Trophoblast cell (in vitro differentiated cells and primary cell): ENCODE results near the gene TM7SF2.
A peak's percentile ranks its signal among the peaks of the same experiment; 100 is the strongest.

Experiments
- DNase-seq, 2 donors: peaks; one replicate each; pipeline ENCODE4 v3.0.0-alpha.2; 2016
- H2AFZ ChIP-seq: 2 replicates; pipeline ENCODE4 v1.6.1; 2013; ENCODE audit warnings: low read length, moderate library complexity, mild to moderate bottlenecking; ENCODE audit not compliant: insufficient read depth, poor library complexity
- H2AK5ac ChIP-seq: 2 replicates; pipeline ENCODE4 v1.6.1; 2013; ENCODE audit warnings: mild to moderate bottlenecking, low read length
- H2BK120ac ChIP-seq: 2 replicates; pipeline ENCODE4 v1.6.1; 2013; ENCODE audit warnings: low read length, mild to moderate bottlenecking, moderate library complexity; ENCODE audit not compliant: insufficient read depth, poor library complexity
- H2BK12ac ChIP-seq: 2 replicates; pipeline ENCODE4 v1.6.1; 2013; ENCODE audit warnings: mild to moderate bottlenecking, low read length, moderate library complexity
- H2BK5ac ChIP-seq: 2 replicates; pipeline ENCODE4 v1.6.1; 2013; ENCODE audit warnings: low read length, low read depth, moderate library complexity, mild to moderate bottlenecking; ENCODE audit not compliant: poor library complexity
- H3K14ac ChIP-seq: 2 replicates; pipeline ENCODE4 v1.6.1; 2013; ENCODE audit warnings: mild to moderate bottlenecking, low read length
- H3K18ac ChIP-seq: 2 replicates; pipeline ENCODE4 v1.6.1; 2013; ENCODE audit warnings: mild to moderate bottlenecking, low read length
- H3K23ac ChIP-seq: 2 replicates; pipeline ENCODE4 v1.6.1; 2013; ENCODE audit warnings: low read length
- H3K27ac ChIP-seq: 2 replicates; pipeline ENCODE4 v1.5.1; 2013; ENCODE audit warnings: low read depth, mild to moderate bottlenecking, inconsistent platforms, low read length, moderate library complexity
- H3K27me3 ChIP-seq: 2 replicates; pipeline ENCODE4 v1.6.1; 2013; ENCODE audit warnings: inconsistent platforms, mild to moderate bottlenecking, low read length, moderate library complexity; ENCODE audit not compliant: insufficient read depth
- H3K36me3 ChIP-seq, 2 experiments: 1 replicate in 1 of 2; 2 replicates in 1 of 2; pipeline ENCODE4 v1.6.1; 2013; ENCODE audit warnings: low read length in 2 of 2, mild to moderate bottlenecking in 2 of 2, moderate library complexity in 1 of 2; ENCODE audit not compliant: insufficient read depth in 2 of 2, control insufficient read depth in 1 of 2
- H3K4ac ChIP-seq: 2 replicates; pipeline ENCODE4 v1.6.1; 2013; ENCODE audit warnings: low read depth, mild to moderate bottlenecking, low read length, moderate library complexity
- H3K4me1 ChIP-seq, 2 experiments: 1 replicate in 1 of 2; 2 replicates in 1 of 2; pipeline ENCODE4 v1.6.1; 2013; ENCODE audit warnings: low read length in 2 of 2, mild to moderate bottlenecking in 2 of 2, moderate library complexity in 1 of 2; ENCODE audit not compliant: insufficient read depth in 2 of 2, control insufficient read depth in 1 of 2
- H3K4me2 ChIP-seq: 2 replicates; pipeline ENCODE4 v1.6.1; 2013; ENCODE audit warnings: inconsistent platforms, mild to moderate bottlenecking, low read length, moderate library complexity
- H3K4me3 ChIP-seq: 2 replicates; pipeline ENCODE4 v1.5.1; 2013; ENCODE audit warnings: mild to moderate bottlenecking, low read depth, low read length, inconsistent platforms
- H3K79me1 ChIP-seq: one replicate; pipeline ENCODE4 v1.6.1; 2013; ENCODE audit warnings: low read length
- H3K79me2 ChIP-seq: 2 replicates; pipeline ENCODE4 v1.6.1; 2013; ENCODE audit warnings: low read length, mild to moderate bottlenecking; ENCODE audit not compliant: control insufficient read depth, insufficient read depth, poor library complexity
- H3K9ac ChIP-seq: 2 replicates; pipeline ENCODE4 v1.6.1; 2013; ENCODE audit warnings: mild to moderate bottlenecking, low read length
- H3K9me3 ChIP-seq: 2 replicates; pipeline ENCODE4 v1.6.1; 2013; ENCODE audit warnings: low read depth, mild to moderate bottlenecking, control low read depth, inconsistent platforms, low read length; ENCODE audit not compliant: insufficient read depth
- H4K12ac ChIP-seq: 2 replicates; pipeline ENCODE4 v1.6.1; 2013; ENCODE audit warnings: low read depth, mild to moderate bottlenecking, low read length, moderate library complexity
- H4K8ac ChIP-seq: 2 replicates; pipeline ENCODE4 v1.6.1; 2013; ENCODE audit warnings: low read depth, mild to moderate bottlenecking, low read length, moderate library complexity
- H4K91ac ChIP-seq: one replicate; pipeline ENCODE4 v1.6.1; 2013; ENCODE audit warnings: low read depth, mild to moderate bottlenecking, low read length, moderate library complexity
- WGBS: extraction: QIAGEN DNeasy Blood & Tissue Kit; methylation state at CpG from one replicate; pipeline ENCODE4 v1.1.7; 2013; ENCODE audit warnings: missing lambda C conversion rate; ENCODE audit not compliant: insufficient read length, insufficient coverage; ENCODE audit errors: extremely low coverage; 5-methylcytosine and 5-hydroxymethylcytosine counted together

The TM7SF2 gene

DNA sequence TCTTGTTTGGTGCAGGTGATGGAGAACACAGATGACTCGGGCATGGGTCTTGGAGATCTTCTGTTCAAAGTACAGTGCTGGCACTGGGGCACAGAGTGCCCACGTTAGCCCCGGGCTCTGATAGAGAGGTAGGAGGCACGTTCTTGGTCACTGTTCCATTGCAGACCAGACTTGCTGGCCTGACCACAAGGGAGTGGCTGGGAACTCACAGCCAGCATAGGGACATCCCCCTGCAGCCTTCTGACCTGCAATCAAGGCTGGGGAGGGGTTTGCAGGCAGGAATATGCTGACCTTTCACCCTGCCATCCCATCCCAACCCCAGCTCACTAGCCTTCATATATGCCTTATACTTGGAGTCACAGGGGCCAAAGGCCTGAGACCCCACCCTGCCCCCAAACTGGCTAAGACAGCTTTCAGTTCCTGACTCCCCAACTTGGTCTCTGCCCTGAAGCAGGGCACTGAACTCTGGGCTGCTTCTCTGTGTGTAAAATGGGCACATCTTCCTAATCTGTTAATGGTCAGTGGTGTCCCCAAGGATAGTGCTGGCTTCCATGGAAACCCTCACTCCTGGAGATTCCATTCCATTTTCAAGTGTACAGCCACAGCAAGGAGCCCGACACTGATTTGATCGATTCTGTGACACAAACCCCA is 15.1 kb downstream of the TM7SF2 start:
- H3K4me1 ChIP-seq, result peaks cover 0 to 2% of the 10 kb centered on the region in 2 experiments
- no peak overlapping the region for H3K4me3 ChIP-seq
- no peak overlapping the region for H2AFZ ChIP-seq
- no peak overlapping the region for H3K9ac ChIP-seq
- H2BK120ac ChIP-seq, result no peak overlapping the region
- WGBS, result no CpG with 5 or more reads among the region's 6 CpGs
- H3K18ac ChIP-seq, result no peak overlapping the region
- no peak overlapping the region for H4K8ac ChIP-seq
- H3K27me3 ChIP-seq, result no peaks in the 10 kb centered on the region
- H3K14ac ChIP-seq, result no peak overlapping the region
- DNase-seq, result no peak
- H3K36me3 ChIP-seq, result peaks cover 68 to 73% of the 10 kb centered on the region in 2 experiments
- no peak overlapping the region for H3K4ac ChIP-seq
- H3K9me3 ChIP-seq, result no peaks in the 10 kb centered on the region
- H3K4me2 ChIP-seq, result no peak overlapping the region
- H3K79me1 ChIP-seq, result peaks cover 5% of the 10 kb centered on the region
- no peak overlapping the region for H2BK12ac ChIP-seq
- H3K27ac ChIP-seq, result no peak overlapping the region
- H2AK5ac ChIP-seq, result no peak overlapping the region
- peak overlapping the region; percentile 3 for H4K12ac ChIP-seq
- H3K23ac ChIP-seq, result peak overlapping the region; percentile 11
- H4K91ac ChIP-seq, result no peak overlapping the region
- peaks cover 5% of the 10 kb centered on the region for H3K79me2 ChIP-seq
- H2BK5ac ChIP-seq, result no peak overlapping the region

DNA sequence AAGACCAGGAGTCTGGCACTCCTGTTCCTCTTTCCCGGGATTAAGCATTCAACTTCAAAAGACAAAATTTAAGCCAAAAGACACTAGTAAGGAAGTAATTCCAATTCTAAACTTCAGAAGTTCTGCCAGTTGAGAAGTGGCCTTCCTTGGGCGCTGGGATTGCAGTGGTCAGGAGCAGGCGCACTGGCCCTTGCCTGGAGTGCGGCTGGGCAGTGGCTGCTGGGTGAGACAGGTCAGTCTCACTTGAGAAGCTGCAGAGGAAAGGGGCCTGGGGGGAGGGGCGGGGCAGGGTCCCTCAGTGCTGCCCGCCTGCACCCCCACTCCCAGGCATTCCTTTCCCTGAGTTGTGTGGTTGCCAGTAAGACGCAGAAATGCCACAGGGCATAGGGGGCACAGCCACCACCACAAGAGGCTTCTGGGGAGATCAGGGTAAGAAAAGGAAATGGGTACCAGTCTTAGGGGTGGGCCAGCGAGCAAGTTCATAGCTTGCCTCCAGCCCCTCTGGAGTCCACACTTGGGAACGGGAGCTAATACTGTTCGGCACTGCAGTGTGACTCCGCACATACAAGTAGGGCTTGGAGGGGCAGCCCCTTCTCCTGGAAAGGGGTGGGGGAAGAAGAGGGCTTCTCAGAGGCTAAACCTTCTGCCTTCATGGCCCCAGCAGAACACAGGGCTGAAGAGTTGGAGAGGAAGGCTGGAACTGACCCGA is 16.0 kb downstream of the TM7SF2 start:
- no peak for DNase-seq
- Histone ChIP-seq H3K36me3 (peaks cover 76 to 82% of the 10 kb centered on the region in 2 experiments), H3K9me3 (no peaks in the 10 kb centered on the region), H3K4me3 (no peak overlapping the region), H3K14ac (no peak overlapping the region), H2AFZ (no peak overlapping the region), H2BK12ac (no peak overlapping the region), H3K4me1 (peaks cover 0 to 2% of the 10 kb centered on the region in 2 experiments), H2BK5ac (no peak overlapping the region), H2AK5ac (no peak overlapping the region), H3K79me2 (no peaks in the 10 kb centered on the region), H3K23ac (no peak overlapping the region), H3K4me2 (no peak overlapping the region), H4K91ac (no peak overlapping the region), H3K9ac (no peak overlapping the region), H3K27me3 (no peaks in the 10 kb centered on the region), H3K18ac (no peak overlapping the region), H4K8ac (no peak overlapping the region), H3K27ac (no peak overlapping the region), H3K4ac (no peak overlapping the region), H4K12ac (no peak overlapping the region), H3K79me1 (no peaks in the 10 kb centered on the region), H2BK120ac (no peak overlapping the region)
- WGBS, result no CpG with 5 or more reads among the region's 12 CpGs

DNA sequence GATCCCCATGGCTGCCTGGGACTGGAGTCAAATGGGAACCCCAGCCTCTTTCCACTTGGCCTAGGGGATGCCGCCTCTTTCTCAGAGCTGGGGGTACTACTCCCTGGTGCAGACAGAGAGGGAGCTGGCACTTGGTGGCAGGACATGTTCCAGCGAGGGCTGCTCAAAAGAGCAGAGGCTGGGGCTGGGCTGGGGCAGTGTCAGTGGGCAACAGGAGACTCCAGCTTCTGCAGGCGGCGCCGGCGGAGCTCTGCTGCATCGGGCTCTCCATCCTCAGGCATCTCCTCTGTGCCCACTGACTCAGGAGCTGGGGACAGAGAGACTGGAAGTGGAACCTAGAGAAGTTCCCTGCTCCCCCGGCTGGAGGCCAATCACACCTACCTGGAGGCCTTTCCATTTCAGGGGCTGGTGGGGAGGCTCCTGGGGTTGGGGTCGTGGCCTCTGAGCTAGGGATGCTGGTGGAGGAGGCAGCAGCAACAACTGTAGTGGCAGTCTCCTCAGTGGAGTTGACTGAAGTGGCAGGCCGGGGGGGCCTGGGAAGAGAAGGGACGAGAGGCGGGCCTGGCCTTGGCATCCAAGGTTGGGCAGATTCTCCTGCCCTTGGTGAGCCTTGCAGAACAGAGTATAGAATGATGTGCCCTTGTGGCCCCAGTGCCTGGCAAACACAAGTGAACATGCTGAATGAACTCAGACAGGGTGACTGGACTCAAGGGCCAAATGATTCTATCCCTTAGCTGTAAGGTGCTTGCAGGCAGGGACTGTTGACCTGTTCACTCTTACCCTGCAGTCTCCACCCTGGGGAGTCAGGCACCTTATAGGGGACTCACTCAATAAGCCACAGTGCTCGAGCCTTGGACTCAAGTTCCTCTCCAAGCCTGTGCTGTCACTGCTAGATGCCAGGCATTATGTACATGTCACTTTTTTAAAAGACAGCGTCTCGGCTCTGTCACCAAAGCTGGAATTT is 16.8 kb downstream of the TM7SF2 start:
- no peak overlapping the region for H2BK5ac ChIP-seq
- no peak overlapping the region for H3K9ac ChIP-seq
- WGBS, result no CpG with 5 or more reads among the region's 15 CpGs
- H3K14ac ChIP-seq, result no peak overlapping the region
- H3K23ac ChIP-seq, result no peak overlapping the region
- no peak overlapping the region for H2AFZ ChIP-seq
- H3K27me3 ChIP-seq, result no peaks in the 10 kb centered on the region
- H2BK12ac ChIP-seq, result no peak overlapping the region
- H4K91ac ChIP-seq, result no peak overlapping the region
- DNase-seq, result no peak
- no peaks in the 10 kb centered on the region for H3K79me2 ChIP-seq
- H3K9me3 ChIP-seq, result no peaks in the 10 kb centered on the region
- H4K12ac ChIP-seq, result peak overlapping the region; percentile 43
- H3K79me1 ChIP-seq, result no peaks in the 10 kb centered on the region
- no peak overlapping the region for H3K4me3 ChIP-seq
- no peak overlapping the region for H2AK5ac ChIP-seq
- H3K36me3 ChIP-seq, result peaks cover 80 to 87% of the 10 kb centered on the region in 2 experiments
- H4K8ac ChIP-seq, result no peak overlapping the region
- no peak overlapping the region for H2BK120ac ChIP-seq
- H3K4me1 ChIP-seq, result peaks cover 5 to 6% of the 10 kb centered on the region in 2 experiments
- no peak overlapping the region for H3K4me2 ChIP-seq
- H3K18ac ChIP-seq, result no peak overlapping the region
- H3K27ac ChIP-seq, result no peak overlapping the region
- no peak overlapping the region for H3K4ac ChIP-seq

DNA sequence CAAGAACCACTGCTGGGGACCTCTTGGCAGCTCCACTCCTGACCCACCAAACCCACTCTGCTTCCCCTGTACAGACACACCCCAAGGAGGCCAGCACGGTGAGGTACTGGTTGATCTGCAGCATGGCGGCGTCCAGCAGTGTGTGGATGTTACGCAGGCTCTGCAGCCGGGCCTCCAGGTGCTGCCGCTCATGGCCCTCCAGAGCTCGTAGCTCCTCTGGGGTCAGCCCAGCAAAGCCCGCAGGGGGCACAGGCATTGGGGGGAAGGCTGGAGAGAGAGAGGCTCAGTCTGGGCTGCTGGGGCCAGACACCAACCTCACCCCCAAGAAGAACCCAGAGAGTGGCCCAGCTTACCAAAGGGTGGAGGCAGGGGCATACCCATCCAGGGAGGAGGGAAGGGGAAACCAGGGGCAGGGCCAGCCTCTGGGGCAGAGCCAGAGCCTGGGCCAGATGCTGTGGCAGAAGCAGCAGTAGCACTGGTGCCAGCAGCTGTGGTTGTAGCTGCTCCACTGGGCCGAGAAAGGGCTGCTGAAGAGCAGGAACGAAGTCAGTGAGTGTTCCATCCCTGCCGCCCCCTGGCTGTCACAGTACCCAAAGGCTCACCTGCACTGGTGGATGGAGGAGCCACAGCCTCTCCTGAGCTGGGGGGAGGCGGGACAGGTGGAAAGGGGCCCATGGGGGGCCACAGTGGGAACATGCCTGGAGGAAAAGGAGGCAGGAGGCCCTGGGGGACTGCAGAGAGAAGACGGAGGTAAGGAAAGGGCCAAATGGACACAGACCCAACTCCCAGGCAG is 18.2 kb downstream of the TM7SF2 start:
- H2BK12ac ChIP-seq, result no peak overlapping the region
- H4K91ac ChIP-seq, result no peak overlapping the region
- peaks cover 9% of the 10 kb centered on the region for H3K79me2 ChIP-seq
- no peak overlapping the region for H4K8ac ChIP-seq
- DNase-seq, result no peak
- no peak overlapping the region for H3K23ac ChIP-seq
- H3K4me1 ChIP-seq, result peaks cover 7 to 9% of the 10 kb centered on the region in 2 experiments
- no peak overlapping the region for H2BK5ac ChIP-seq
- H3K4ac ChIP-seq, result no peak overlapping the region
- H3K14ac ChIP-seq, result no peak overlapping the region
- H3K36me3 ChIP-seq, result peaks cover 75 to 80% of the 10 kb centered on the region in 2 experiments
- H3K9ac ChIP-seq, result no peak overlapping the region
- no peak overlapping the region for H2BK120ac ChIP-seq
- no CpG with 5 or more reads among the region's 13 CpGs for WGBS
- H3K27ac ChIP-seq, result no peak overlapping the region
- peak overlapping the region; percentile 6 for H4K12ac ChIP-seq
- no peak overlapping the region for H3K4me2 ChIP-seq
- no peaks in the 10 kb centered on the region for H3K27me3 ChIP-seq
- H3K18ac ChIP-seq, result no peak overlapping the region
- H2AK5ac ChIP-seq, result no peak overlapping the region
- H3K4me3 ChIP-seq, result no peak overlapping the region
- no peaks in the 10 kb centered on the region for H3K9me3 ChIP-seq
- H2AFZ ChIP-seq, result no peak overlapping the region
- H3K79me1 ChIP-seq, result peaks cover 11% of the 10 kb centered on the region
